Colonic mucosa (tissue), 4 donors: ENCODE data around the gene PHRF1. TPM values are rescaled to one million over a fixed set of nuclear protein-coding genes. Genes with fewer than 3 reads are reported as not detected.

ENCODE experiments used
- DNase-seq: peaks from one replicate; pipeline ENCODE4 v3.0.0-alpha.2; 2020
- H3K27ac ChIP-seq: fragments of 200-600 bp; one replicate; pipeline ENCODE4 v1.8.0; 2021
- H3K27me3 ChIP-seq: fragments of 200-600 bp; one replicate; pipeline ENCODE4 v1.8.0; 2021
- H3K36me3 ChIP-seq: fragments of 200-600 bp; one replicate; pipeline ENCODE4 v1.8.0; 2021
- H3K4me1 ChIP-seq: fragments of 200-600 bp; one replicate; pipeline ENCODE4 v1.8.0; 2021; ENCODE audit warnings: mild to moderate bottlenecking
- H3K4me3 ChIP-seq: fragments of 200-600 bp; one replicate; pipeline ENCODE4 v1.8.0; 2021
- H3K9ac ChIP-seq, 2 donors: one replicate each; pipeline ENCODE4 v1.7.0; 2013; ENCODE audit warnings: control low read depth in 2 of 2, low read depth in 2 of 2, low read length in 2 of 2
- H3K9me3 ChIP-seq: fragments of 200-600 bp; one replicate; pipeline ENCODE4 v1.8.0; 2021
- intact Hi-C: fragments of 100-400 bp; cut with DNase I; formaldehyde crosslinking; loops from one replicate; pipeline ENCODE4 v1.14.1; 2022
- total RNA-seq, 2 donors: library from RNA; stranded (reverse); fragmentation: NEBNext Ultra II Directional in 1 of 2; extraction: Animal tissue kit (Norgen Biotek cat#: 25700) in 1 of 2; gene quantifications; one replicate each; pipeline ENCODE4 v1.2.1, GENCODE V29; 2021
- TF ChIP-seq, protein P1 (sequence below): fragments of 200-600 bp; IDR thresholded peaks from one replicate; pipeline ENCODE4 v1.8.0; 2022; ENCODE audit warnings: antibody characterized with exemption, mild to moderate bottlenecking
- donor health status: healthy.
- donor health status: DM: no; HTN: no; CAD: no.
- donor health status: DM: no; HTN: no; CAD: no.

PHRF1 gene
- total RNA-seq, 2 donors from 2014 or later: 29.4 to 41.9 TPM

DNA sequence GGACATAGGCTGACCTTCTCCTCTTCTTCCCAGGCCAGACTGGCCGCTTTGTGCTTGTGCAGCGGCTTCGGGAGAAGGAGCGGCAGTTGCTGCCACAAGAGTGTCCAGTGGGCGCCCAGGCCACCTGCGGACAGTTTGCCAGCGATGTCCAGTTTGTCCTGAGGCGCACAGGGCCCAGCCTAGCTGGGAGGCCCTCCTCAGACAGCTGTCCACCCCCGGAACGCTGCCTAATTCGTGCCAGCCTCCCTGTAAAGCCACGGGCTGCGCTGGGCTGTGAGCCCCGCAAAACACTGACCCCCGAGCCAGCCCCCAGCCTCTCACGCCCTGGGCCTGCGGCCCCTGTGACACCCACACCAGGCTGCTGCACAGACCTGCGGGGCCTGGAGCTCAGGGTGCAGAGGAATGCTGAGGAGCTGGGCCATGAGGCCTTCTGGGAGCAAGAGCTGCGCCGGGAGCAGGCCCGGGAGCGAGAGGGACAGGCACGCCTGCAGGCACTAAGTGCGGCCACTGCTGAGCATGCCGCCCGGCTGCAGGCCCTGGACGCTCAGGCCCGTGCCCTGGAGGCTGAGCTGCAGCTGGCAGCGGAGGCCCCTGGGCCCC, 14.1 kb upstream of the PHRF1 start:
- no peak for DNase-seq
- peak overlapping the region; percentile 58 to 84 for H3K9ac ChIP-seq
- TF ChIP-seq, protein P1, sequence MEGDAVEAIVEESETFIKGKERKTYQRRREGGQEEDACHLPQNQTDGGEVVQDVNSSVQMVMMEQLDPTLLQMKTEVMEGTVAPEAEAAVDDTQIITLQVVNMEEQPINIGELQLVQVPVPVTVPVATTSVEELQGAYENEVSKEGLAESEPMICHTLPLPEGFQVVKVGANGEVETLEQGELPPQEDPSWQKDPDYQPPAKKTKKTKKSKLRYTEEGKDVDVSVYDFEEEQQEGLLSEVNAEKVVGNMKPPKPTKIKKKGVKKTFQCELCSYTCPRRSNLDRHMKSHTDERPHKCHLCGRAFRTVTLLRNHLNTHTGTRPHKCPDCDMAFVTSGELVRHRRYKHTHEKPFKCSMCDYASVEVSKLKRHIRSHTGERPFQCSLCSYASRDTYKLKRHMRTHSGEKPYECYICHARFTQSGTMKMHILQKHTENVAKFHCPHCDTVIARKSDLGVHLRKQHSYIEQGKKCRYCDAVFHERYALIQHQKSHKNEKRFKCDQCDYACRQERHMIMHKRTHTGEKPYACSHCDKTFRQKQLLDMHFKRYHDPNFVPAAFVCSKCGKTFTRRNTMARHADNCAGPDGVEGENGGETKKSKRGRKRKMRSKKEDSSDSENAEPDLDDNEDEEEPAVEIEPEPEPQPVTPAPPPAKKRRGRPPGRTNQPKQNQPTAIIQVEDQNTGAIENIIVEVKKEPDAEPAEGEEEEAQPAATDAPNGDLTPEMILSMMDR: no peak
- no peaks in the 10 kb centered on the region for H3K36me3 ChIP-seq
- H3K4me1 ChIP-seq: peaks cover 13% of the 10 kb centered on the region
- peaks cover 2% of the 10 kb centered on the region for H3K27me3 ChIP-seq
- H3K27ac ChIP-seq: peak overlapping the region; percentile 96
- peak overlapping the region; percentile 86 for H3K4me3 ChIP-seq
- no peaks in the 10 kb centered on the region for H3K9me3 ChIP-seq
- intact Hi-C loops: no loop called here

DNA sequence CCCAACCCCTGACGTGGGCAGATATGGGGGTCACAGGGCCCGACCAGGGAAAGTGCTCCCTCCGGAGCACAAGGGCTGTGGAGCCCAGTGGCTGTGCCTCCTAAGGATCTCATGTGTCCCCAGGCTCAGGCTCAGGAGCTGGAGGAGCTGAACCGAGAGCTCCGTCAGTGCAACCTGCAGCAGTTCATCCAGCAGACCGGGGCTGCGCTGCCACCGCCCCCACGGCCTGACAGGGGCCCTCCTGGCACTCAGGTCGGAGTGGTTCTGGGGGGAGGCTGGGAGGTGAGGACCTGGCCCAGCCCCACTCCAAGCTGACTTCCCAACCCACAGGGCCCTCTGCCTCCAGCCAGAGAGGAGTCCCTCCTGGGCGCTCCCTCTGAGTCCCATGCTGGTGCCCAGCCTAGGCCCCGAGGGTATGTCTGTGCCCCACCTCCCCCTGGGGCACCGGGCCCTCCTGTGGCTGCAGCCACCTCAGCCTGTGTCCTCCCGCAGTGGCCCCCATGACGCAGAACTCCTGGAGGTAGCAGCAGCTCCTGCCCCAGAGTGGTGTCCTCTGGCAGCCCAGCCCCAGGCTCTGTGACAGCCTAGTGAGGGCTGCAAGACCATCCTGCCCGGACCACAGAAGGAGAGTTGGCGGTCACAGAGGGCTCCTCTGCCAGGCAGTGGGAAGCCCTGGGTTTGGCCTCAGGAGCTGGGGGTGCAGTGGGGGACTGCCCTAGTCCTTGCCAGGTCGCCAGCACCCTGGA, 13.0 kb upstream of the PHRF1 start:
- Histone ChIP-seq H3K36me3 (no peaks in the 10 kb centered on the region), H3K4me3 (no peak overlapping the region), H3K27ac (no peak overlapping the region), H3K4me1 (peaks cover 13% of the 10 kb centered on the region), H3K9ac (peak overlapping the region in 1 of 2 donors; percentile 5), H3K27me3 (no peaks in the 10 kb centered on the region), H3K9me3 (no peaks in the 10 kb centered on the region)
- no peak for DNase-seq
- intact Hi-C loops: no loop called here
- TF ChIP-seq, protein P1: no peak

DNA sequence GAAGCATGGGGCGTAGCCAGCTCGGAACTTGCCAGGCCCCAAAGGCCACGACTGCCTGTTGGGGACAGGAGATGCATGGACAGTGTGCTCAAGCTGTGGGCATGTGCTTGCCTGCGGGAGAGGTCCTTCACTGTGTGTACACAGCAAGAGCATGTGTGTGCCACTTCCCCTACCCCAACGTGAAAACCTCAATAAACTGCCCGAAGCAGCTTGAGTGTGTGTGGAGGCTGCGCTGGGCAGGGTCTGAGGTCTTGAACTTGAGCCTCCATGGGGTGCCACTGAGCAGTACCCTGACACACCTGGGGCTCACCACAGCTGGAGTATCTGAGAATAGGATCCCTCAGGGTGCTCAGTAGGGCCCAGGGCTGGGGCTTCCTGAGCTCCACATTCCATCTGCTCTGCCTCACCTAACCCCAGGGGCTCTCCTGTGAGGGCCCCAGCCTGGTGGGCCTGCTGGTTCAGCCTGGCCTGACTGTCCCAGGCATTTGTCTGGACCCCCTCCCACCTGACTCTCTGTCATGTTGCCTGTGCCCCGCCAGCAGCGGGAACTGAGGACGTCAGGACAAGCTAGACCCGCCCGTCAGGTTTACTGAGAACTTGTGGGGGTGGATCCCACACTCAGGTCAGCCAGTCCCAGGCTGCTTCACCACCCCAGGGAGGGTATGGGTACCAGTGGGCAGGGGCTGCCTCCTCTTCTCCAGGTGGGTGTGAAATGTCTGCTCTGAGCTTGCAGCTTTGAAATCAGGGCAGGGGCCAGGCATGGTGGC, 12.3 kb upstream of the PHRF1 start:
- DNase-seq: no peak
- TF ChIP-seq, protein P1: no peak
- no peaks in the 10 kb centered on the region for H3K36me3 ChIP-seq
- H3K9me3 ChIP-seq: no peaks in the 10 kb centered on the region
- no peak overlapping the region for H3K9ac ChIP-seq
- peak overlapping the region; percentile 17 for H3K27ac ChIP-seq
- no peak overlapping the region for H3K4me3 ChIP-seq
- no peaks in the 10 kb centered on the region for H3K27me3 ChIP-seq
- H3K4me1 ChIP-seq: peaks cover 13% of the 10 kb centered on the region
- intact Hi-C loops: no loop called here

DNA sequence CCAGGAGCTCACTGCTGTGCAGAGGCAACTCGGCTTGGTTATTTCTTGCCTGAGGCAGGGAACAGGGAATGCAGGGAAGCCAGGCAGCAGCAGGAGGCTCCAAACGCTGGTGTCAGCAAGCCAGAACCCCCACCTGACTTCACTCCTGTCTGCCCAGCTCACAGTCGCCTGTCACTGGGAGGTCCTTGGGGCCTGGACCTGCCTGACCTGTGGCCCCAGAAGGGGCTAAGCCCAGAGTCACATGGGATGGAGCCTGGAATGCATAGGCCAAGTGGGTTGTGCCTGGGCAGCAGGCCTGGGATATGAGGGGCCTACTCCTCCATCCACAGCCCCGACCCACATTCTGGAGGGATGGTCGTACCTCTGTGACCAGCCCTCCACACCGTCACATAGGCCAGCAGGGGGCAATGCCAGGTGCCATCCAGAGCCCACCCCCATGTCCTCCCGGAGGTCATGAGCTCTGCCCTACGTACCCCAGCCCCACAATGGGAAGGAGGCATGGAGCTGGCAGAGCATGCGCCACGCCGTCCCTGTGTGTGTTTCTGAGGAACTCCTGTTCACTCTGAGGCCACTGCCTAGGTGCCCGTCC, 10.3 kb upstream of the PHRF1 start:
- Histone ChIP-seq H3K27me3 (no peaks in the 10 kb centered on the region), H3K9me3 (no peaks in the 10 kb centered on the region), H3K9ac (no peak overlapping the region), H3K27ac (no peak overlapping the region), H3K4me3 (no peak overlapping the region), H3K4me1 (peaks cover 10% of the 10 kb centered on the region), H3K36me3 (no peaks in the 10 kb centered on the region)
- intact Hi-C loops: no loop called here
- TF ChIP-seq, protein P1: no peak
- DNase-seq: no peak

DNA sequence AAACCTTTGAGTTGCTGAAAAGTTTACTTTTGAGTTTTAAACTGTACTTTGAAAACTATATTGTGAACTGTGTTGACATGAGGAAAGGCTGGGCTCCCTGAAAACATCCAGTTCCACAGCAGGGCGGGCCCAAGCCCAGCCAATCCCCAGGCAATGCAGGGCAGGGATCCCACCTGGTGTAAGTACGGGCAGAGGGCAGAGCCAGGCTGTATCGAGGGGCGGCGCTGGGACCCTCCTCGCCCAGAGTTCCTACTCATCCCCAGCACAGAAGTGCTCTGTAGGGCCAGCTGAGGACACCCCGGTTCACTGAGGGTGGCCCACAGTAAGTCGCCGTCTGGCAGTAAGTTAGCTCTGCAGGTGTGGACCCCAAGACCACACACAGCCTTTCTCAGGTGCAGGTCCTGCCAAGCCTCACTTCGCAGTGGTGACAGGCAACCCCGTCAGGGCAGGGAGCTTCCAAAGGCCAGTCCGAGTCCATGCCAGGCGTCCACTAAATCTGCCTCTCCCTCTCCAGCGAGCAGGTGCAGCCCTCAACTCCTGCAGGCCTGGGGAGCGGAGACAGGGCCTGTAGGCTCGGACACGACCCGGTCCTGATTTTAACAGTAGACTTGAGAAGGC, 9.2 kb upstream of the PHRF1 start:
- no peak for DNase-seq
- Histone ChIP-seq H3K9ac (peak overlapping the region; percentile 73 to 91), H3K9me3 (no peaks in the 10 kb centered on the region), H3K27me3 (no peaks in the 10 kb centered on the region), H3K27ac (peak overlapping the region; percentile 86), H3K4me1 (peaks cover 5% of the 10 kb centered on the region), H3K4me3 (peak overlapping the region; percentile 63), H3K36me3 (no peaks in the 10 kb centered on the region)
- TF ChIP-seq, protein P1: no peak
- intact Hi-C loops: no loop called here
